HG03354 (cell line): ENCODE results near the gene CSH2.

Experiments
- ATAC-seq: cut with Tn5 transposase; IDR thresholded peaks from one replicate; pipeline ENCODE4 v1.9.1; 2021; ENCODE audit warnings: mild to moderate bottlenecking; ENCODE audit not compliant: unreplicated experiment, poor library complexity, severe bottlenecking

Gene CSH2

GRCh38 chr17:63822537-63822936, 50.9 kb downstream of the CSH2 start:
- no peak for ATAC-seq
